Stimulated activated naive CD8-positive, alpha-beta T cell treated with anti-CD3 and anti-CD28 coated beads, Interleukin-15, Interleukin-2, amounts not matched to agents 100 ng/mL and 50 ng/mL, for 24 hours (primary cell): Measurements from ENCODE around the gene COL21A1.
"Not testable (repeated sequence)": the region's sequence is repeated elsewhere in the genome, so short reads cannot be mapped to it uniquely, and the experiment has no call there.

Experiments
- H3K27ac Mint-ChIP-seq: one replicate; pipeline ENCODE4 v1.8.0; 2021; ENCODE audit warnings: mild to moderate bottlenecking, mixed read lengths
- H3K27me3 Mint-ChIP-seq: one replicate; pipeline ENCODE4 v1.8.0; 2021; ENCODE audit warnings: mixed read lengths
- H3K36me3 Mint-ChIP-seq: one replicate; pipeline ENCODE4 v1.8.0; 2021; ENCODE audit warnings: low read depth, mixed read lengths
- H3K4me1 Mint-ChIP-seq: one replicate; pipeline ENCODE4 v1.8.0; 2021; ENCODE audit warnings: low read depth, mixed read lengths
- H3K4me3 Mint-ChIP-seq: one replicate; pipeline ENCODE4 v1.8.0; 2021; ENCODE audit warnings: mild to moderate bottlenecking, mixed read lengths
- H3K9me3 Mint-ChIP-seq: one replicate; pipeline ENCODE4 v1.8.0; 2021; ENCODE audit warnings: mixed read lengths

The COL21A1 gene

DNA sequence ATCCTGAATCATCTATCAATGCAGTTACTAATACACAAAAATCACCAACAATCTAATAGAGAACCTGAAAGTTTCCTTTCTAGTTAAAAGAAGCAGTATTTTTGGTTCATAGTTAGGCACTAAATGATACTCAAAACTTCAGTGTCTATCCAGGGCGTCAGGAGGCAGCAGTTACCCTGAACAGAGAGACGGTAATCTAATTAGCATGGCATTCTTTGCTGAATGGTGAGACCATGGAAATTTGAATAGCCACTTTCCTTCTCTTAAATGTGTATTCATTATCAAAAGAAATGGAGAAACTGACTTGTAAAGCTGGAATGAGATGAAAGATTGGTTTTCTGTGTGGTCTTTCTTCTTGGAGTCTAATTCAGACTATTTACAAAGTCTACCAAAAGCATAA is 225.4 kb downstream of the COL21A1 start:
- H3K27me3 Mint-ChIP-seq: no peaks in the 10 kb centered on the region
- H3K9me3 Mint-ChIP-seq: peaks cover 12% of the 10 kb centered on the region
- H3K4me1 Mint-ChIP-seq: no peaks in the 10 kb centered on the region
- no peak overlapping the region for H3K27ac Mint-ChIP-seq
- no peak overlapping the region for H3K4me3 Mint-ChIP-seq
- H3K36me3 Mint-ChIP-seq: no peaks in the 10 kb centered on the region

DNA sequence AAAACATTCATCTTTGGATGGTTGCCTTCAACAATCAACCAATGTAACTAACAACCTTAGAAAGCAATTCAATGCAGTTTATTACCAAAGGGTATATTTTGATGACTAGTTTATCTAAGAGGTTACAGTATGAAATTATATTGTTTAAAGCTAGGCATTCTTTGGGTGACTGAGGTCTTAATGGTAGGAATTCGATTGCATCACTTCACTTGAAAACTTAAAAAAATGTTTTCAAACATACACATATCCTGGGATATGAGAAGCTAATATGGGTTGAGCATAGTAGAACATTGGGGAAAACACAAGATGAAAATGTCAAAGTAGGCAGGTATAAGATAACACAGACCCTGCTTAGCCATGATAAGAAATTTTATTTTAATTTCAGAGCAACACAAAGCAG is 227.4 kb downstream of the COL21A1 start:
- no peaks in the 10 kb centered on the region for H3K4me1 Mint-ChIP-seq
- H3K36me3 Mint-ChIP-seq: no peaks in the 10 kb centered on the region
- H3K27ac Mint-ChIP-seq: no peak overlapping the region
- H3K27me3 Mint-ChIP-seq: no peaks in the 10 kb centered on the region
- peaks cover 9% of the 10 kb centered on the region for H3K9me3 Mint-ChIP-seq
- no peak overlapping the region for H3K4me3 Mint-ChIP-seq

DNA sequence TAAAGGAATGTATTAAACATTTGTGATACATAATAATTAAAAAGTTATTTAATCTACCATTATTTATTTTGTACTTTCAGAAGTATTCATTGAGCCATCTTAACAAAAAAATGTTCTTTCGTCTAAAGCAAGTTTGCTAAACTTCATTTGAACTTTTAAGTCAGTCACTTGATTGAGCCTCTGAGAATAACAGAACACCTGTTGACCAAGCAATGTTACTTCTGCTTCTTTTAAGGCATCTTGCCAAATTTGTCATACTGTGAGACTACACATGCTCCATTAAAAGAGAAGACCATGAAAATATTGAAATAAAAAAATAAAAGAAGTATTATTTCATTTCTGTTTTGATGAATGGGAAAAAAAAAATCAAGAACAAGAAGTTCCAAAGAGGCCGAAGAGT is 230.2 kb downstream of the COL21A1 start:
- H3K4me3 Mint-ChIP-seq: no peak overlapping the region
- H3K9me3 Mint-ChIP-seq: peaks cover 3% of the 10 kb centered on the region
- H3K27me3 Mint-ChIP-seq: no peaks in the 10 kb centered on the region
- H3K27ac Mint-ChIP-seq: no peak overlapping the region
- H3K36me3 Mint-ChIP-seq: no peaks in the 10 kb centered on the region
- no peaks in the 10 kb centered on the region for H3K4me1 Mint-ChIP-seq

DNA sequence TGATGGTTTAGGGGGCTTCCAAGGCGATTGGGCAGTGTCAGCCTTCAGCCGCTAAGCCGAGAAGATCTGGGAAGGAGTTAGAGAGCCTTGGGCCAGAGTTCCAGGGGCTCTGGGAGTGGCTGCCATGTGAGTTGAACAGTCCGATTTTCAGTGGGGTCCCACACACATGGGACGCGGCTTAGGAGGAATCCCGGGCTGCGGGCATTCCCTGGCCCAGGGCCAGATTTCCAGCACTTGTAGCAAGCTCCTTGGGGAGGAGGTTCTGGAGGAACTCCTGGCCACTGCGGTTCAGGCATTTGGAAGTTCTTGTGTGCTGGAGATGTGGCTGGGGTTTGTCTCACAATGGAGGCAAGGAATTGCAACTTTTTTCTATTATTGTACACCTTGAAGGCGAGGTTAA is 233.3 kb downstream of the COL21A1 start:
- H3K9me3 Mint-ChIP-seq, H3K27me3 Mint-ChIP-seq, H3K36me3 Mint-ChIP-seq, H3K27ac Mint-ChIP-seq, H3K4me1 Mint-ChIP-seq, H3K4me3 Mint-ChIP-seq: not testable (repeated sequence)

DNA sequence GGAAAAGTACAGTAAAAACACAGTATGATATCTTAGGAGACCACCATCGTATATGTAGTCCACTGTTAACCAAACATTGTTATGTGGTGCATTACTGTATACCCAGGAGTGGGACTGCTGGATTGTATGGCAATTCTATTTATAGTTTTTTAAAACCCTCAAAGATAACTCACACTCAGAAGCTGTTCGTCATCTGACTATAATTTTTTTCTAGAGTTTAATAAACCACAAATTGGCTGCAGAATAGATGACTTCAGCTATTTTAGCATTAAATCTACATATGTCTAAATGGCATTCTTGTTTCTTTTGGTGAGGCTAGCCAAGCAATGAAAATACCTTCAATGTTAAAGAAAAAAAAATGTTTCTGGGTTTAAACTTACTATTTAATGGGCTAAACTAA is 237.7 kb downstream of the COL21A1 start:
- no peaks in the 10 kb centered on the region for H3K9me3 Mint-ChIP-seq
- H3K27me3 Mint-ChIP-seq: no peaks in the 10 kb centered on the region
- no peak overlapping the region for H3K4me3 Mint-ChIP-seq
- no peaks in the 10 kb centered on the region for H3K36me3 Mint-ChIP-seq
- no peak overlapping the region for H3K27ac Mint-ChIP-seq
- H3K4me1 Mint-ChIP-seq: no peaks in the 10 kb centered on the region
